ENCODE measurements around the gene EIF2AK2.

DNA sequence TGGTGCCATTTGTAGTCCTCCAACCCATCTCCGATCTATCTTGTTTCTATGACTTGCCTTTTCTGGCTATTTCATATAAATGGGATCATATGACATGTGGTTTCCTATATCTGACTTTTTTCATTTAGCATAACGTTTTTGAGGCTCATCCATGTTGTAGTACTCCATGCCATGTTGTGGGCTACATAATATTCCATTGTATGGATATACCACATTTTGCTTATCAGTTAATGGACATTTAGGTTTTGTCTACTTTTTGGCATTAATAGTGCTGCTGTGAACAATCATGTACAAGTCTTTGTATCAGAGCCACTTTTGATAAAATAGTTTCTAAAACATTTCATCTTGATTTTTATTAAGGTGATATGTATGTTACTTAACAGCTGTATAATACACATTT lies 46.9 kb upstream of the EIF2AK2 start:
- no peak for TF ChIP-seq CTCF (IDR thresholded peaks at IDR 0.05)
- no peak for TF ChIP-seq POLR2A (IDR thresholded peaks at IDR 0.05)
- TF ChIP-seq EP300 (IDR thresholded peaks at IDR 0.05): no peak
